ENCODE data around the gene OPRL1. TPM values are rescaled to one million over a fixed set of nuclear protein-coding genes. Genes with fewer than 3 reads are reported as not detected.

Gene OPRL1
- total RNA-seq, 1 experiment from 2014 or later = 3.9 TPM

DNA sequence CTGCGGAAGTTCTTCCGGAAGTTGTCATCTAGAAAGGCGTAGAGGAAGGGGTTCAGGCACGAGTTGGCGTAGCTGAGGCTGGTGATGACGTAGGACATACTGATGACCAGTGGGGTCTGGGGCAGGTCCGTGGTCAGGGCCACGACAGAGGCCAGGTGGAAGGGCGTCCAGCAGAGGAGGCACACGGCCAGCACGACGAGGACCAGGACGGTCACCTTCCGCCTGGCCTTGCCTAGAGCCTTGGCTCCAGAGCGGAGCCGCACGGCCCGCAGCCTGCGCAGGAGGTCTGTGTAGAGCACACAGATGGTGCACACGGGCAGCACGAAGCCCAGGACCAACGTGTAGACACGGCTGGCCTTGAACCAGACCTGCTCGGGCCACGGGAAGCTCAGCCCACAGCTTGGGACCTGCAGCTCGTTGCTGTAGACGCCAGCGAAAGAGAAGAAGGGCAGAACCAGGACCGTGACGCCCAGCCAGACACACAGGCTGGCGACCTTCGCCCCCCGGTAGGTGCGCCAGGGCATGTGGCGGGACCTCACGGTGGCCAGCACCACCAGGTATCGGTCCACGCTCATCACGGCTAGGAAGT lies 26.1 kb downstream of the OPRL1 start:
- no peaks in the 10 kb centered on the region for H3K36me3 ChIP-seq (ENCODE audit: control insufficient read depth, insufficient read depth, low read length)
- no peak for DNase-seq (ENCODE audit: low read depth, low spot score)
- in situ Hi-C loops (cut with HindIII; ENCODE audit: low pct_unique_long_range_greater_than_20kb, low sequenced_read_pairs) = no loop called here
- ATAC-seq = no peak
- no peaks in the 10 kb centered on the region for H3K9me3 ChIP-seq (ENCODE audit: control insufficient read depth, insufficient read depth, low read depth, low read length)
- no peak overlapping the region for H3K4me3 ChIP-seq (ENCODE audit: low read depth in 2 of 2, low read length in 2 of 2)
- no TSS peak for BruUV-seq (replicated peaks)
- TF ChIP-seq, protein P1, sequence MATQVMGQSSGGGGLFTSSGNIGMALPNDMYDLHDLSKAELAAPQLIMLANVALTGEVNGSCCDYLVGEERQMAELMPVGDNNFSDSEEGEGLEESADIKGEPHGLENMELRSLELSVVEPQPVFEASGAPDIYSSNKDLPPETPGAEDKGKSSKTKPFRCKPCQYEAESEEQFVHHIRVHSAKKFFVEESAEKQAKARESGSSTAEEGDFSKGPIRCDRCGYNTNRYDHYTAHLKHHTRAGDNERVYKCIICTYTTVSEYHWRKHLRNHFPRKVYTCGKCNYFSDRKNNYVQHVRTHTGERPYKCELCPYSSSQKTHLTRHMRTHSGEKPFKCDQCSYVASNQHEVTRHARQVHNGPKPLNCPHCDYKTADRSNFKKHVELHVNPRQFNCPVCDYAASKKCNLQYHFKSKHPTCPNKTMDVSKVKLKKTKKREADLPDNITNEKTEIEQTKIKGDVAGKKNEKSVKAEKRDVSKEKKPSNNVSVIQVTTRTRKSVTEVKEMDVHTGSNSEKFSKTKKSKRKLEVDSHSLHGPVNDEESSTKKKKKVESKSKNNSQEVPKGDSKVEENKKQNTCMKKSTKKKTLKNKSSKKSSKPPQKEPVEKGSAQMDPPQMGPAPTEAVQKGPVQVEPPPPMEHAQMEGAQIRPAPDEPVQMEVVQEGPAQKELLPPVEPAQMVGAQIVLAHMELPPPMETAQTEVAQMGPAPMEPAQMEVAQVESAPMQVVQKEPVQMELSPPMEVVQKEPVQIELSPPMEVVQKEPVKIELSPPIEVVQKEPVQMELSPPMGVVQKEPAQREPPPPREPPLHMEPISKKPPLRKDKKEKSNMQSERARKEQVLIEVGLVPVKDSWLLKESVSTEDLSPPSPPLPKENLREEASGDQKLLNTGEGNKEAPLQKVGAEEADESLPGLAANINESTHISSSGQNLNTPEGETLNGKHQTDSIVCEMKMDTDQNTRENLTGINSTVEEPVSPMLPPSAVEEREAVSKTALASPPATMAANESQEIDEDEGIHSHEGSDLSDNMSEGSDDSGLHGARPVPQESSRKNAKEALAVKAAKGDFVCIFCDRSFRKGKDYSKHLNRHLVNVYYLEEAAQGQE (IDR thresholded peaks at IDR 0.05; ENCODE audit: insufficient read depth in 1 of 2, low read depth in 2 of 2, low read length in 1 of 2) = no peak
- intact Hi-C loops (cut with micrococcal nuclease; ENCODE audit: unreplicated experiment) = no loop called here
- H3K27ac ChIP-seq (ENCODE audit: low read length) = no peak overlapping the region
- ChIA-PET CTCF (interaction anchor here (0.6 kb wide), 1 partner anchor 22 kb away, joined by 3 read pairs; the partner anchor contains the start of gene LKAAEAR1), POLR2A (no interaction called here)
- H3K27me3 ChIP-seq (ENCODE audit: control insufficient read depth, insufficient read depth, low read length) = no peaks in the 10 kb centered on the region
- no peaks in the 10 kb centered on the region for H3K4me1 ChIP-seq (ENCODE audit: control insufficient read depth, insufficient read depth, low read length)

DNA sequence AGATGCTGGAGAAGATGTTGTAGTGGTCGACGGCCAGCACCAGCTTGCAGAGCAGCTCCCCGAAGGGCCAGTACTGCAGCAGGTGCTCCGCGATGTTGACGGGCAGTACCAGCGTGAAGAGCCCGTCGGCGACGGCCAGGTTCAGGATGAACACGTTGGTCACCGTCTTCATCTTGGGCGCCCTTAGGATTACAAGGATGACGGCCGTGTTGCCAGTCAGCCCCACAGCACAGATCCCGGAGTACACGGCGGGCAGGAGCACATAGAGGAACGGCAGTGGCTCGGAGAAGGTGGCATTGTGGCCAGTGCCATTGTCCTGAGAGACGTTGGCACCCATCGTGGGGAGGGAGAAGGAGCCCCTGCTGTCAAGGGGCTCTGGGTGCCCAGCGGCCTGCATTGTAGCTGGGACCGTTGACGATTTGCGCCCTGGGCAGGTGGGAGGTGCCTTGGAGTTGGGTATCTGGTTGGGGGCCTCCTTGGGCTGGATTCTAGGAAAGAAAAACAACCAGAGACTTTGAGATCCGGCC lies 26.6 kb downstream of the OPRL1 start:
- ChIA-PET POLR2A (no interaction called here), CTCF (interaction anchor here (0.6 kb wide), 1 partner anchor 22 kb away, joined by 3 read pairs; the partner anchor contains the start of gene LKAAEAR1)
- no peak overlapping the region for H3K4me3 ChIP-seq (ENCODE audit: low read depth in 2 of 2, low read length in 2 of 2)
- no peaks in the 10 kb centered on the region for H3K36me3 ChIP-seq (ENCODE audit: control insufficient read depth, insufficient read depth, low read length)
- TF ChIP-seq, protein P2, sequence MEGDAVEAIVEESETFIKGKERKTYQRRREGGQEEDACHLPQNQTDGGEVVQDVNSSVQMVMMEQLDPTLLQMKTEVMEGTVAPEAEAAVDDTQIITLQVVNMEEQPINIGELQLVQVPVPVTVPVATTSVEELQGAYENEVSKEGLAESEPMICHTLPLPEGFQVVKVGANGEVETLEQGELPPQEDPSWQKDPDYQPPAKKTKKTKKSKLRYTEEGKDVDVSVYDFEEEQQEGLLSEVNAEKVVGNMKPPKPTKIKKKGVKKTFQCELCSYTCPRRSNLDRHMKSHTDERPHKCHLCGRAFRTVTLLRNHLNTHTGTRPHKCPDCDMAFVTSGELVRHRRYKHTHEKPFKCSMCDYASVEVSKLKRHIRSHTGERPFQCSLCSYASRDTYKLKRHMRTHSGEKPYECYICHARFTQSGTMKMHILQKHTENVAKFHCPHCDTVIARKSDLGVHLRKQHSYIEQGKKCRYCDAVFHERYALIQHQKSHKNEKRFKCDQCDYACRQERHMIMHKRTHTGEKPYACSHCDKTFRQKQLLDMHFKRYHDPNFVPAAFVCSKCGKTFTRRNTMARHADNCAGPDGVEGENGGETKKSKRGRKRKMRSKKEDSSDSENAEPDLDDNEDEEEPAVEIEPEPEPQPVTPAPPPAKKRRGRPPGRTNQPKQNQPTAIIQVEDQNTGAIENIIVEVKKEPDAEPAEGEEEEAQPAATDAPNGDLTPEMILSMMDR (IDR thresholded peaks at IDR 0.05) = no peak
- TF ChIP-seq SIN3A (IDR thresholded peaks at IDR 0.05; ENCODE audit: borderline replicate concordance, insufficient read depth, low read depth, low read length) = no peak
- TF ChIP-seq, protein P1 (IDR thresholded peaks at IDR 0.05; ENCODE audit: insufficient read depth in 1 of 2, low read depth in 2 of 2, low read length in 1 of 2) = no peak
- no peak for TF ChIP-seq TCF7L2 (IDR thresholded peaks at IDR 0.05; ENCODE audit: low read depth, low read length)
- TF ChIP-seq POLR2AphosphoS5 (IDR thresholded peaks at IDR 0.05; ENCODE audit: low read depth, low read length) = no peak
- in situ Hi-C loops (cut with HindIII; ENCODE audit: low pct_unique_long_range_greater_than_20kb, low sequenced_read_pairs) (no loop called here), intact Hi-C loops (cut with micrococcal nuclease; ENCODE audit: unreplicated experiment) (no loop called here)
- H3K27ac ChIP-seq (ENCODE audit: low read length) = no peak overlapping the region
- H3K9me3 ChIP-seq (ENCODE audit: control insufficient read depth, insufficient read depth, low read depth, low read length) = no peaks in the 10 kb centered on the region
- DNase-seq (ENCODE audit: low read depth, low spot score) (no peak), ATAC-seq (no peak)
- BruUV-seq (replicated peaks) = no TSS peak
- no peaks in the 10 kb centered on the region for H3K27me3 ChIP-seq (ENCODE audit: control insufficient read depth, insufficient read depth, low read length)
- H3K4me1 ChIP-seq (ENCODE audit: control insufficient read depth, insufficient read depth, low read length) = no peaks in the 10 kb centered on the region; the same call in 1 of the 2 replicates

All from Panc1 (cell line).